Activated naive CD8-positive, alpha-beta T cell (primary cell): Measurements from ENCODE around the gene SIRPB1.

Experiments used
- H3K27ac Mint-ChIP-seq: one replicate; pipeline ENCODE4 v1.8.0; 2021; ENCODE audit warnings: mixed read lengths
- H3K27me3 Mint-ChIP-seq: one replicate; pipeline ENCODE4 v1.8.0; 2021; ENCODE audit warnings: mixed read lengths
- H3K36me3 Mint-ChIP-seq: one replicate; pipeline ENCODE4 v1.8.0; 2021; ENCODE audit warnings: mixed read lengths
- H3K4me1 Mint-ChIP-seq: one replicate; pipeline ENCODE4 v1.8.0; 2021; ENCODE audit warnings: low read depth, mixed read lengths
- H3K4me3 Mint-ChIP-seq: one replicate; pipeline ENCODE4 v1.8.0; 2021; ENCODE audit warnings: mild to moderate bottlenecking, mixed read lengths
- H3K9me3 Mint-ChIP-seq: one replicate; pipeline ENCODE4 v1.8.0; 2021; ENCODE audit warnings: low read depth, mixed read lengths

The SIRPB1 gene

DNA sequence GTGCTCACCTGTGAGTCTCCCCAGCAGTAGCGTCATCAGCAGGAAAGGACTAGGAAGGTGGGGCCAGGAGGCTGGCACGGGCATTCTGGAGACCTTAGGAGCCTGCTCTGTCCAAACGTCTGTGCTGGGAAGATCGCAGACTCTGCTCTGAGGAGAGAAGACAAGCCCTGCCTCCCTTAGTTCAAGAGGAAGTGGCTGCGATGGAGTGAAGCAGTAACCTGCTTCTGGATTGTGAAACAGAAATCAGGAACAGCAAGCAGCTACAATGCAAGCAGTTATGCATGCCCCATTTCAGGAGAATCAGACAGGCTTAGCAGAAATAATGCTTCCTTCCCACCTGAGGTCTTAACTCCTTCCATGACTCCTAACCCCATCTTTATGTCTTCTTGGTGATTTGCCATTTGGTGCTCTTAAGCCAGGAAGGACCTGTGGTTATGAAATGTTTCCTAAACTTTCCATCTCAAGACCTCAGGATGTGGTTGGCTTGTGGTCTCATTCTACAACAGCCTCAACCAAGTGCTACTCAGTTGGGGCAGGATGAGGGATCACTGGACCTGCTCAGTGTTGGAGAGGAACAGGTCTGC lies at the start of gene SIRPB1:
Gene SIRPB1, minus strand, starts transcription at position 149 of the 584 bp plus-strand sequence. Its CDS starts 65 bp downstream, at position 84.
- Mint-ChIP-seq H3K27me3 (no peaks in the 10 kb centered on the region), H3K9me3 (peaks cover 4% of the 10 kb centered on the region), H3K27ac (peak within 1 kb of the TSS; percentile 85), H3K4me1 (peaks cover 65% of the 10 kb centered on the region), H3K4me3 (peak within 1 kb of the TSS; percentile 67), H3K36me3 (peaks cover 10% of the 10 kb centered on the region)

GRCh38 chr20:1669304-1669703 lies 49.5 kb upstream of the SIRPB1 start:
- peak overlapping the region; percentile 64 for H3K4me3 Mint-ChIP-seq
- no peaks in the 10 kb centered on the region for H3K27me3 Mint-ChIP-seq
- peak overlapping the region; percentile 97 for H3K27ac Mint-ChIP-seq
- H3K4me1 Mint-ChIP-seq: peaks cover 96% of the 10 kb centered on the region
- peaks cover 3% of the 10 kb centered on the region for H3K9me3 Mint-ChIP-seq
- peaks cover 23% of the 10 kb centered on the region for H3K36me3 Mint-ChIP-seq

GRCh38 chr20:1667502-1668085 lies 47.8 kb upstream of the SIRPB1 start:
- Mint-ChIP-seq H3K4me1 (peaks cover 95% of the 10 kb centered on the region), H3K4me3 (peak overlapping the region; percentile 38), H3K27me3 (no peaks in the 10 kb centered on the region), H3K36me3 (peaks cover 27% of the 10 kb centered on the region), H3K9me3 (peaks cover 3% of the 10 kb centered on the region), H3K27ac (peak overlapping the region; percentile 83)

- no peak overlapping the region for H3K4me3 Mint-ChIP-seq
- H3K27ac Mint-ChIP-seq: peak overlapping the region; percentile 98
- peaks cover 29% of the 10 kb centered on the region for H3K36me3 Mint-ChIP-seq
- peaks cover 3% of the 10 kb centered on the region for H3K9me3 Mint-ChIP-seq
- H3K4me1 Mint-ChIP-seq: peaks cover 95% of the 10 kb centered on the region
- no peaks in the 10 kb centered on the region for H3K27me3 Mint-ChIP-seq
Measured at GRCh38 chr20:1666802-1667201, 47.0 kb upstream of the SIRPB1 start.

DNA sequence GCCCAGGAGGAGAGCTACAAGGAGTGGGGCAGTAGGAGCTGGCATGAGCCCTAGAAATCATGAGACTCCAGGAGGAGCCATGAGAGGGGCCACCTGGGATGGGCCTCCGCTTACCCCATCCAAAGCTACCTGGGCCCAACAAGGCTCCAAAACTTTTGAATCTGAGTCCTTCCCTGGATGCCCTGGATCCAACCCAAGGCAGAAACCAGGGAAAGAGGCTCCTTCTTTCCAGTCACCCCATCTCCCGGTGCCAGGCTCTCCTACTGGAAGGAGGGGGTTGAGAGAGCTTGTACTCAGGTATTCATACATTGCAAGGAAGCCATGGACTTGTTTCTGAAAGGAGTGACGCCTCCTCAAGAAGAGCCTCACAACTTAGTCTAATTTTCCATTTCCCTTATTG lies 45.5 kb upstream of the SIRPB1 start:
- H3K27ac Mint-ChIP-seq: peak overlapping the region; percentile 98
- no peaks in the 10 kb centered on the region for H3K27me3 Mint-ChIP-seq
- H3K4me1 Mint-ChIP-seq: peaks cover 95% of the 10 kb centered on the region
- H3K36me3 Mint-ChIP-seq: peaks cover 33% of the 10 kb centered on the region
- H3K4me3 Mint-ChIP-seq: peak overlapping the region; percentile 84
- peaks cover 3% of the 10 kb centered on the region for H3K9me3 Mint-ChIP-seq

- Mint-ChIP-seq H3K9me3 (peaks cover 3% of the 10 kb centered on the region), H3K27ac (peak overlapping the region; percentile 98), H3K4me3 (peak overlapping the region; percentile 84), H3K4me1 (peaks cover 96% of the 10 kb centered on the region), H3K27me3 (no peaks in the 10 kb centered on the region), H3K36me3 (peaks cover 31% of the 10 kb centered on the region)
Measured at GRCh38 chr20:1664911-1665310, 45.1 kb upstream of the SIRPB1 start.

DNA sequence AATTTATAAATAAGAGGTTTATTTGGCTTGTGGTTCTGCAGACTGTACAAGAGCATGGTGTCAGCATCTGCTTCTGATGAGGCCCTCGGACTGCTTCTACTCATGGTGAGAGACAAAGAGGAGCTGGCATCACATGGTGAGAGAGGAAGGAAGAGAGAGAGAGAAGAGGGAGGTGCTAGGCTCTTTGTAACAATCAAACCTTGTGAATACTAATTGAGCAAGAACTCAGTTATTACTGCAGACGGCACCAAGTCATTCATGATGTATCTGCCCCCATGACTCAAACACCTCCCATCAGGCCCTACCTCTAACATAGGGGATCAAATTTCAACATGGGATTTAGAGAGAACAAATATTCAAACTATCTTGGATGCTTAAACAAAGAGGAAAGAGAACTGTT lies 44.1 kb upstream of the SIRPB1 start:
- H3K9me3 Mint-ChIP-seq: peaks cover 3% of the 10 kb centered on the region
- peak overlapping the region; percentile 98 for H3K27ac Mint-ChIP-seq
- H3K4me1 Mint-ChIP-seq: peaks cover 96% of the 10 kb centered on the region
- H3K4me3 Mint-ChIP-seq: peak overlapping the region; percentile 84
- peaks cover 24% of the 10 kb centered on the region for H3K36me3 Mint-ChIP-seq
- H3K27me3 Mint-ChIP-seq: no peaks in the 10 kb centered on the region

DNA sequence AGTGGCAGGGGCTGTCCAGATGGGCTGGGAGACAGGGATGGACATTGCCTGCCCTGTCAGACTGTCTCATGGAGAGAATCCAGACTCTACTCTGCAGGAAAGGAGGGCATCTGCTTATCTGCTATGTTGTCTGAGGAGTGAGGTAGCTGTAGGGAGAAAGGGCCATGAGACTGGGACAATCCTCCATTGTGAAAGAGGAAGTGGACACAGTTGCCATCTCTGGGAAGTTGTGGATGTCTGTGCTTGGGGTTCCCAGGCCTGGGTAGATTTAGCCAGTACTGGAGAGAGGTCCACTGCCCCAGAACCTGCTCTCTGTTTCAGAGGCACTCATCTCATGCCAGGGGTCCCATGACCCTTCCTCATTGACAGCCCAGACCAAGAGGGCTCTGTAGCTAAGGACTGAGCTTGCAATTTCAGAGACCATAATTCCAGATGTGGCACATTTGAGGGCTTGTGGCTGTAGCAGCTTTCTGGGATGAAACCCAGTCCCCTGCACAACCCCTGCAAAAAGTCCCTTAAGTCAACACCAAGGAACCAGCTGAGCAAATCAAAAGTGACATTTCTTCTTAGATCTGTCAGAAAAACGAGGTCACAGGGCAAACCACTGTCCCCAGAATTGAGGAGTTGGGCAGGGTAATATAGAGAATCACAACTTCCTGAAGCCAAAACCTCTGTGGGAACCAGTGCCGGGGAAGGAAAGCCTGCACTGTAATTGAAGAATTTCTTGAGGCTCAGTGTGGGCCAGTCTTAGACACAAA lies 41.9 kb upstream of the SIRPB1 start:
- no peaks in the 10 kb centered on the region for H3K9me3 Mint-ChIP-seq
- peak overlapping the region; percentile 99 for H3K27ac Mint-ChIP-seq
- peaks cover 97% of the 10 kb centered on the region for H3K4me1 Mint-ChIP-seq
- no peaks in the 10 kb centered on the region for H3K27me3 Mint-ChIP-seq
- H3K4me3 Mint-ChIP-seq: peak overlapping the region; percentile 61
- H3K36me3 Mint-ChIP-seq: peaks cover 22% of the 10 kb centered on the region

GRCh38 chr20:1660246-1660645 lies 40.4 kb upstream of the SIRPB1 start:
- peaks cover 90% of the 10 kb centered on the region for H3K4me1 Mint-ChIP-seq
- peaks cover 22% of the 10 kb centered on the region for H3K36me3 Mint-ChIP-seq
- peak overlapping the region; percentile 99 for H3K27ac Mint-ChIP-seq
- no peaks in the 10 kb centered on the region for H3K9me3 Mint-ChIP-seq
- peak overlapping the region; percentile 54 for H3K4me3 Mint-ChIP-seq
- H3K27me3 Mint-ChIP-seq: no peaks in the 10 kb centered on the region

DNA sequence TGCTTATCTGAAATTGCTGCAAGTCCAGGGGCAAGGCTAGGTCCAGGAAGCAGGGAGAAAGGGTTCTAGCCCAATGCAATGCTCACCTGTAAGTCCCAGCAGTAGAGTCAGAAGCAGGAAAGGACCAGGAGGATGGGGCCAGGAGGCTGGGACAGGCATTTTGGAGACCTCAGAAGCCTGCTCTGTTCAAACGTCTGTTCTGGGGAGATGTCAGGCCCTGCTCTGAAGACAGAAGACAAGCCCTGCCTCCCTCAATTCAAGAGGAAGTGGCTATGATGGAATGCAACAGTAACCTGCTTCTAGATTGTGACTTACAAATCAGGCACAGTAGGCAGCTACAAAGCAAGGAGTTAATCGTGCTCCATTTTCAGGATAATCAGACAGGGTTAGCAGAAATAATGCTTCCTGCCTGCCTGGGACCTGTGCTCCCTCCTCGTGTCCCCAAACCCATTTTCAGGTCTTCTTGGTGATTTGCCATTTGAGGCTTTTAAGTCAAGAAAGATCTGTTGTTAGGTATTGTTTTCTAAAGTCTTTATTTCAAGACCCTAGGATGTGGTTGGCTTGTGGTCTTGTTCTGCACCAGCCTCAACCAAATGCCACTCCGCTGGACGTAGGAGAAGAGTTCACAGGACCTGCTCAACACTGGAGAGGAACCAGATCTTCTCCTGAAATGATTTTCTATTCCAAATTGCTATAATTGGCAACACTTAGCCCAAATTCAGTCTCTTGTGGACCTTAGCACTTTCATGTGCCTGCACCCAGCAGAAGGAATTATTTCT lies 37.9 kb upstream of the SIRPB1 start, which contains the start of gene SIRPG:
Gene SIRPG, minus strand, starts transcription at position 224 of the 779 bp plus-strand sequence. Its CDS starts 65 bp downstream, at position 159.
- Mint-ChIP-seq H3K4me3 (peak within 1 kb of the TSS; percentile 86), H3K4me1 (peaks cover 92% of the 10 kb centered on the region), H3K9me3 (peaks cover 4% of the 10 kb centered on the region), H3K27me3 (no peaks in the 10 kb centered on the region), H3K36me3 (peaks cover 31% of the 10 kb centered on the region), H3K27ac (peak within 1 kb of the TSS; percentile 99)

DNA sequence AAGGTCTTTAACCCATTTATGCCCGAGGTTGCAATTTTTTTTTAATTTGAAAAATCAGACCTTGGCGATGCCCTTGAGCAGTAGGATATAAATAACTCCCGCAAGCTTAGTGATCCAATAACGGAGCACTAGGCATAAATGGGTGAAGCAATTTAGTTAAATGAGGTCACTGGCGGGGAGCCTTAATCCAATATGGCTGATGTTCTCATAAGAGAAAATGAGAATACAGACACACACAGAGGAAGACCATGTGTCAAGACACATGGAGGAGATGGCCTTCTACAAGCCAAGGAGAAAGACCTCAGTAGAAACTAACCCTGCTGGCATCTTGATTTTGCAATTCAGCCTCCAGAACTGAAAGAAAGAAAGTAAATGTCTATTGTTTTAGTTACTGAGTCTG lies 37.0 kb upstream of the SIRPB1 start:
- peaks cover 4% of the 10 kb centered on the region for H3K9me3 Mint-ChIP-seq
- H3K27ac Mint-ChIP-seq: peak overlapping the region; percentile 99
- H3K4me3 Mint-ChIP-seq: peak overlapping the region; percentile 86
- no peaks in the 10 kb centered on the region for H3K27me3 Mint-ChIP-seq
- H3K4me1 Mint-ChIP-seq: peaks cover 90% of the 10 kb centered on the region
- peaks cover 27% of the 10 kb centered on the region for H3K36me3 Mint-ChIP-seq

- peaks cover 4% of the 10 kb centered on the region for H3K9me3 Mint-ChIP-seq
- H3K4me1 Mint-ChIP-seq: peaks cover 90% of the 10 kb centered on the region
- H3K27ac Mint-ChIP-seq: peak overlapping the region; percentile 94
- H3K4me3 Mint-ChIP-seq: peak overlapping the region; percentile 86
- peaks cover 18% of the 10 kb centered on the region for H3K36me3 Mint-ChIP-seq
- no peaks in the 10 kb centered on the region for H3K27me3 Mint-ChIP-seq
Measured at GRCh38 chr20:1654996-1655395, 35.2 kb upstream of the SIRPB1 start.

DNA sequence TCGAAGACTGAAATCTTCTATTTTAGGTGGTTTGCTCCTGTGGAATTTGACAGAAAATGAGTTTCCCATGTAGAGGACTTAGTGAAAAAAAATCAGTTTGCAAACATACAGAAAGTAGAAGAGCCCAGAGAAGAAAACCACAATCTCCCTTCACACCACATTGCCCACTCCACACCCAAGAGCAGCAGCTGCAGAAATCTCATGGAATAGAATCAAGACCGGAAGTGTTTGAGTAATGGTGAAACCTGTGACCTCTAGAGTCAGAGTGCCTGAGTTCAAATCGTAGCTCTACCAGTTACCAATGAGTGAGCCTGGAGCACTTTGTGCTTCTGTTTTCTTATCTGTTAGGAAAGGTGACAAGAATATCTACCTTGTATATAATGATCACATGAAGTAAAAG lies 33.2 kb upstream of the SIRPB1 start:
- Mint-ChIP-seq H3K27me3 (no peaks in the 10 kb centered on the region), H3K36me3 (peaks cover 21% of the 10 kb centered on the region), H3K4me1 (peaks cover 84% of the 10 kb centered on the region), H3K9me3 (peaks cover 4% of the 10 kb centered on the region), H3K4me3 (peak overlapping the region; percentile 86), H3K27ac (peak overlapping the region; percentile 94)

- Mint-ChIP-seq H3K4me3 (peak overlapping the region; percentile 41), H3K36me3 (peaks cover 21% of the 10 kb centered on the region), H3K9me3 (peaks cover 4% of the 10 kb centered on the region)
Measured at GRCh38 chr20:1652104-1652503, 32.3 kb upstream of the SIRPB1 start.

More at GRCh38 chr20:1652104-1652503, 32.3 kb upstream of the SIRPB1 start:
- H3K27me3 Mint-ChIP-seq: no peaks in the 10 kb centered on the region
- H3K4me1 Mint-ChIP-seq: peaks cover 84% of the 10 kb centered on the region
- peak overlapping the region; percentile 84 for H3K27ac Mint-ChIP-seq
